ENCODE data around the gene CDC14A.

GRCh38 chr1:100321100-100321493 lies 31.2 kb upstream of the CDC14A start:
- TF ChIP-seq POLR2AphosphoS5 (IDR thresholded peaks at IDR 0.05; ENCODE audit: low read depth, low read length) (no peak), TAF1 (IDR thresholded peaks at IDR 0.05; ENCODE audit: borderline replicate concordance, insufficient read depth, low read length) (no peak), FOXP2 (optimal IDR thresholded peaks at IDR 0.05; ENCODE audit: borderline replicate concordance, extremely low read depth, extremely low read length, insufficient read depth) (no peak)

Measured in PFSK-1 (cell line).